Cortex of kidney (tissue), 1 donor: Measurements from ENCODE around the gene RELT.

Experiments used
- DNase-seq: peaks from one replicate; lab custom pipeline; 2025; lab: John Stamatoyannopoulos, UW

The RELT gene

DNA sequence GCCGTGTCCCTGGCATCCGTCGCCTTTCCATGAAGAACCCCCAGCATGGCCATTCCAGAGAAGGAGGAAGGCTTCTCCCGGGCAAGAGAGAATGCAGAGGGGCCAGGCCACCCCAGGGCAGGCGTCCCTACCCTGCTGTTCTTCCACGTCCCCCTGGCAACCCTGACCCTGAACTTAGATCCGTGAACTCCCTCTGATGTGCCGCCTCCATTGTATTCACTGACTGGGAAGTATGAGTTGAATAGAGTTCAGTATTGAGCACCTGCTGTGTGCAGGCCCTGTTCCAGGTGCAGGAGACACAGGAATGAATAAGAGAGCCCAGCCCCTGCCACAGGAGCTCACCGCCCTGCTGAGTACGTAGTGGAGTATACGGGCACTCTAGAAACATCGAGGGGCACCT lies 29.1 kb upstream of the RELT start:
- DNase-seq: no peak

- no peak for DNase-seq
Measured at GRCh38 chr11:73348838-73349237, 27.4 kb upstream of the RELT start.

DNA sequence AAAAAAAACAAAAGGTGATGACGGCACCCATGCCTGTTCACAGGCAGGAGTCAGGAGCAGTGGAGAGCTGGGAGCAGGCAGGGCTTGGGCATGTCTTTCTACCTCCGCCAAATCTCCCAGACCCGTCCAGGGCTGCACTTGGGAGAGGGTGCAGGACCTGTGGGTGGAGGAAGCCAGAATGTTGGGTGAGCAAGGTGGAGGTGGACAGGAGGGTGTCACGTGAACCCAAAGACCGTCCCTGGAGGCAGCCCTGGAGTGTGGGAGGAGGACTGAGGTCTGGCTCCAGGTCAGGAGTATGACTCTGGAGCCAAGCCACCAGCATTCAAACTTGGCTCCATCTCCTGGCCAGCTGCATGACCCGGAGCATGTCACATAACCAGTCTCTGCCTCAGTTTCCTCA lies 26.6 kb upstream of the RELT start:
- no peak for DNase-seq

- DNase-seq: no peak
Measured at GRCh38 chr11:73350908-73351636, 25.1 kb upstream of the RELT start.

DNA sequence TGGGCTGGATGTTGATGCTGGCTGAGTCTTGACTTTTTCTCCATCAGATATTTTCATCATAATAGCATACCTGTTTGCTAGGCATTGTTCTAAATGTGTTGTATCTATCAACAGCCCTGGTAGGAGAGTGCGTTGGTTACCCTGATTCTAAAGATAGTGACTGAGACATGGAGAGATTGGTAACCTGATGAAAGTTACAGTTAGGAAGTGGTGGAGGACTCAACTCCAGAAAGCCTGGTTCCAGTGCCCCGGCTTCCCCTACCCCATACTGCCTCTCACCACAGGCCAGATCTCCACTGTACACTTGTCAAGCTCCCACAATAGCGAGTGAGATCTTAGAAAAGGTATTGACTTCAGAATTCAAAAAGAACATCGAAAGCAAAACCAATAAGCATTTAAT lies 22.8 kb upstream of the RELT start:
- no peak for DNase-seq

- no peak for DNase-seq
Measured at GRCh38 chr11:73355109-73355508, 21.1 kb upstream of the RELT start.

- DNase-seq: no peak
Measured at GRCh38 chr11:73356979-73357860, 19.0 kb upstream of the RELT start.

DNA sequence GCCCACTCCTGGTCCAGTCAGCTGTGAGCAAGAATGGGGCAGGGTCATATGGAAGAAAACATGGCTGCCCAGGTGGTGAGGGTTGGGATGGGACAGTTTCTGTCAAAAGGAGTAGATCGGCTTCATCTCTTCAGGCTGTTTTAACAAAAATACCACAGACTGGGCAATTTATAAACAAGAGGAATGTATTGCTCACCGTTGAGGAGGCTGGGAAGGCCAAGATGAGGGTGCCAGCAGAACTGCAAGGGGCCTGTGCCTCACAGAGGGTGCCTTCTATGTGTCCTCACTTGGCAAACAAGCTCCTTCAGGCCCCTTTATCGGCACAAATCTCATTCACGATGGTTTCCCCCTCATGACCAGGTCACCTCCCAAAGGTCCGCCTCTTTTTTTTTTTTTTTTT lies 18.1 kb upstream of the RELT start:
- DNase-seq: no peak

GRCh38 chr11:73359341-73359740 lies 16.9 kb upstream of the RELT start:
- DNase-seq: no peak

GRCh38 chr11:73359930-73360742 lies 16.1 kb upstream of the RELT start:
- DNase-seq: no peak

DNA sequence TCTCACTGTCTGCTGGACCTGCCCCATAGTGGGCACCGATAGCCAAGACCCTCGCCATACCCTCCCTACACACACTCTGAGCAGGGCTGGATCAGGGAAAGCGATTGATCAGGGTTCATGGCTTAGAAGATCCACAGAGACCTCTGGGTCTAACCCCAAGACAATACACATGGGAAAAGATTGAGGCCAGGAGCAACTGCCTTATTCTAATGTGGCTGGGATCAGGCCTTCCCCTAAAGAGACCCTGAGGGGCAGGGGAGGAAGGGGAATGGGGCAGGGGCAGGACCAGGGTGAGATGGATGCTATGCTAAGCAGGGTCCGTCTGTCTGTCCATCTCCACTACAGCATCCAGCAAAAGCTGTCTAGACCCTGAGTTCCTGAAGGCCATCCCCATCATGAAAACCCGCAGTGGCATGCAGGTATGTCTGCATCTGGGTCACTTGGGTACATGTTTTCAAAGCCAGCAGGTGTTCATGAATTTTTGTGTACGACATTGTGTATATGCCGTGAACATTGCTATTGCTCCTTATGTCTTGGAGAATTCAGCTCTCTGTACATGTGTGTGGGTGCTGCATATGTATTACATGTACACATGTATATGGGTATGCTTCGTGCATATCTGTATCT lies 15.3 kb upstream of the RELT start:
- DNase-seq: no peak

DNA sequence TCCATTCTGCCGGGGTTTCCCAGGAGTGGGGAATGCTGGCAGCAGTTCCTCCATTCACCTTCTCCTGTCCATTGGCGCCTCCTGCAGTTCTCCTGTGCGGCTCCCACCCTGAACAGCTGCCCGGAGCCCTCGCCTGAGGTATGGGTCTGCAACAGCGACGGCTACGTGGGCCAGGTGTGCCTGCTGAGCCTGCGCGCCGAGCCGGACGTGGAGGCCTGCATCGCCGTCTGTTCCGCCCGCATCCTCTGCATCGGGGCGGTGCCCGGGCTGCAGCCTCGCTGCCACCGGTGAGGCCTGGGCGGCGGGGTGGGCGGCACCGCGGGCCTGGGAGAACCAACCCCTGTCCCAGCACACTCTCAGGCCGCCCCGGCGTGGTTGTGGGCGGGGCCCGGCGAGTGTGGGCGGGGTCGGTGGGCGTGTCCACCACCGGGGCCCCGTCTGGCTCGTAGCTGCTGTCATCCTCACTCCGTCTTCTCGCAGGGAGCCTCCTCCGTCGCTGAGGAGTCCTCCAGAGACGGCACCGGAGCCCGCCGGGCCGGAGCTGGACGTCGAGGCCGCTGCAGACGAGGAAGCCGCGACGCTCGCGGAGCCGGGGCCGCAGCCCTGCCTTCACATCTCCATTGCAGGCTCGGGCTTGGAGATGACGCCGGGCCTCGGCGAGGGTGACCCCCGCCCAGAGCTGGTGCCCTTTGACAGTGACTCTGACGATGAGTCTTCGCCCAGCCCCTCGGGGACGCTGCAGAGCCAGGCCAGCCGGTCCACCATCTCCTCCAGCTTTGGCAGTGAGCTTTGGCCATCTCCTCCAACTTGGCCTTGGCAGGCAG lies 14.0 kb upstream of the RELT start:
- DNase-seq: no peak

DNA sequence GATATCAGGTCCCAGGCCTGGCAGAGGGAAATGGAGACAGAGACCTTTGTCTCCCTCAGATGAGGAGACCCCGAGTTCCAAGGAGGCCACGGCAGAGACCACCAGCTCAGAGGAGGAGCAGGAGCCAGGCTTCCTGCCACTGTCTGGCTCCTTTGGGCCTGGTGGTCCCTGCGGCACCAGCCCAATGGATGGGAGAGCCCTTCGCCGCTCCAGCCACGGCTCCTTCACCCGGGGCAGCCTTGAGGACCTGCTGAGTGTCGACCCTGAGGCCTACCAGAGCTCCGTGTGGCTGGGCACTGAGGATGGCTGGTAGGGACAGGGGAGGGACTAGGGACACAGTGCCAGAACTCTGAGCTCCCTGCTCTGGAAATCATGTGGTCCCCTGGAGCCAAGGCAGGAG lies 13.1 kb upstream of the RELT start:
- DNase-seq: no peak

DNA sequence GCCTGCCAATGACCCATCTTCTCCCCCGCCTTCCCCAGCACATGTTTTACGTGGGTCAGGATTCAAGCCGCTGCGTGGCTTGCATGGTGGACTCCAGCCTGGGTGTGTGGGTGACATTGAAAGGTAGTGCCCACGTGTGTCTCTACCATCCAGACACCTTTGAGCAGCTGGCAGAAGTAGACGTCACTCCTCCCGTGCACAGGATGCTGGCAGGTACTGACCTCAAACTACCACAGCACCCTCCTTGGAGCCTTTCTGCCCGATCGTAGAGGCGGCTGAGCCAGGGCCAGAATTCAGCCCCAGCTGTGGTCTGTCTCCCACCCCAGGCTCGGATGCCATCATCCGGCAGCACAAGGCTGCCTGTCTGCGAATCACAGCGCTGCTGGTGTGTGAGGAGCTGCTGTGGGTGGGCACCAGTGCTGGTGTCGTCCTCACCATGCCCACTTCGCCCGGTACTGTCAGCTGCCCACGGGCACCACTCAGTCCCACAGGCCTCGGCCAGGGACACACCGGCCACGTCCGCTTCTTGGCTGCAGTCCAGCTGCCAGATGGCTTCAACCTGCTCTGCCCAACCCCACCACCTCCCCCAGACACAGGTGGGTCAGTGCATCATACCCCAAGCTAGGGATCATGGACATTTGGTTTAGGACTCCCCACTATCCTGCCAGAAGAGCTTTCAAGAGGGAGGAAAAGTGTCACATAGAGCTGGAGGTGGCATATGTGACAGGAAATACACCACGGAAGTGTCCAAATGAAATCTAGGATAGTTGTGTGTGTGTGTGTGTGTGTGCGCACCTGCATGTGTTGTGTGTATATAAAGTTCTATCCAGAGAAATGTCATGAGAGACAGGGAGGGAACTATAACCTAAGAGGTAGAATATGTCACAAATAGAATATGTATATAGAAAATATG lies 10.6 kb upstream of the RELT start:
- no peak for DNase-seq

- DNase-seq: no peak
Measured at GRCh38 chr11:73366265-73366610, 10.0 kb upstream of the RELT start.

GRCh38 chr11:73366953-73367352 lies 9.2 kb upstream of the RELT start:
- no peak for DNase-seq

DNA sequence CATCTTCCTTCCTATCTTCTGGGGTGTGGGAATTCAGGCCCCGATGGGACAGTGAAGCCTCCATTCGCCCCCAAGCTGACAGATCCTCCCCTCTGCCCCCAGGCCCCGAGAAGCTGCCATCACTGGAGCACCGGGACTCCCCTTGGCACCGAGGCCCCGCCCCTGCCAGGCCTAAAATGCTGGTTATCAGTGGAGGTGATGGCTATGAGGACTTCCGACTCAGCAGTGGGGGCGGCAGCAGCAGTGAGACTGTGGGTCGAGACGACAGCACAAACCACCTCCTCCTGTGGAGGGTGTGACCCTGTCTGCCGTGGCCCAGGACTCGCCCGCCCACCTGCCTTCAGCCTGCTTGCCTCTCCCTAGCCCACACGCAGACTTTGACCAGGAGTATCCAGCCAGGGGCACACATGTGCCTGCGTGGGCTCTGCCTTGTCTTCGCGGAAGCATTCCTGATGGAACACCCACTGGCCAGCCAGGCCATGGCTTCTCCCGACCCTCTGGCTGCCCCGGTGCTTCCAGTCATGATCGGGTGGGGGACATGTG lies 8.6 kb upstream of the RELT start:
- no peak for DNase-seq

DNA sequence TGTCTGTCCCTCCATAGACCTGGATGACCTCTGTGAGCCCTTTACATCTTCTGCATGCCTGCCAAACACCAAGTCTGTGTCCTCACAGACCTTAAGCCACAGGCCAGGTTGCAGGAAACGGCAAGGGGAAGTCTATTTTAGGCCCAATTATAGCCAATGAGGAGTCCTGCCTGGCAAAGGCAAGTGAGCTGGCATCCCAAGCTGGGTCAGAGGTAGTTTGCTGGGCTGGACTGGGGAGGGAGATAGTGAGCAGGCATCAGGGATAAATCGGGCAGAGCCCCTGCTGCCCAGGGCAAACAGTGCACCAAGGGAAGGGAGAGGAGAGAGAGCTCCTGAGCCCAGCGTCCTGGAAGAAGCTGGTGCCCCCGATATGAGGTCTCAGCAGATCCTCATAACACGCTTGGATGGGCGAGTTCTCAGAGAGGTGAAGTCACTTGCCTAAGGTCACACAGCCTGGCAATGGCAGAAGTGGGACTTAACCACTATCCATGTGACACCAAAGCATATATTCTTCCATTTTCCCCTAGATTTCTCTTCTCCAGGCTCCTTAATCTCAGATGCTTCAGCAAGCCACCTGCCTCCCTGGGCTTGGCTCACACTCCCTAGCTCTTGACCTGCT lies 3.7 kb upstream of the RELT start:
- no peak for DNase-seq

DNA sequence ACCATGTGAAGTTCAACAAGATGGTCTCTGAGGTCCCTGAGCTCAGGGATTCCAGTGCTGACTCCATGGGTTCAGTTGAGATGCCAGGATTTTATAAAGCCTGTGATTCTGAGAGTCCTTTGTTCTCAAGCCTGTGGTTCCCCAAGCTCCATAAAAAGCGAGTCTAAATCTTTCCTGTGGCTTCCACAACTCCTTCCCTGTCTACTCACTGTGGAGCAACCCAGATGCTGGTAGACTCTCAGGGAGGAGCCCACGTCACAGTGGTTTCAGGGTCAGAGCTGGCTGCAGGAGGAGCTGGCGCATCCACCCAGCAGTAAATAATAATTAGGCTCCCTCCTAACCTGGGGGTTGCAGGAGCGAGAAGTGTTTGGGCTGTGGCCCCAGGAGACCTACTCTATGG lies 2.0 kb upstream of the RELT start:
- no peak for DNase-seq

GRCh38 chr11:73375830-73376159 lies 404 bp upstream of the RELT start:
- no peak for DNase-seq
